HT1080 (cell line): ENCODE data around the gene UBALD1. TPM values are rescaled to one million over a fixed set of nuclear protein-coding genes. Genes with fewer than 3 reads are reported as not detected.

Source experiments
- DNase-seq: peaks from one replicate; pipeline ENCODE4 v3.0.0-alpha.2; 2015; ENCODE audit warnings: low read depth
- small RNA-seq: library from RNA; depleted of rRNA; stranded (forward); fragments of <200 nt; gene quantifications from one replicate; pipeline ENCODE3, GENCODE V24; 2014
- total RNA-seq: library from RNA; depleted of rRNA; stranded (reverse); fragments of >200 nt; shearing (Covaris generic); gene quantifications from 2 replicates; pipeline ENCODE4 v1.2.3, GENCODE V29; 2014; rRNA removed

The UBALD1 gene
- total RNA-seq, 1 experiment from 2014 or later = 44.2 TPM

- no peak for DNase-seq
Observed at GRCh38 chr16:4561596-4561995, 53.1 kb downstream of the UBALD1 start.

Small RNA genes within 50 kb of the gene (small RNA-seq; reads per million reads assigned to genes)
- gene RN7SL850P = not detected

Other genes with a start within 250 kb of the UBALD1 start
- 3.4 and 4.9 TPM in 2 replicates for gene VASN, start 243.0 kb downstream of the UBALD1 start, total RNA-seq
- gene CORO7, start 198.3 kb downstream of the UBALD1 start, total RNA-seq = 19.2 and 24.9 TPM in 2 replicates
- 99.6 and 113 TPM in 2 replicates for gene DNAJA3, start 189.0 kb downstream of the UBALD1 start, total RNA-seq
- 33.8 and 37.6 TPM in 2 replicates for gene NMRAL1, start 140.3 kb downstream of the UBALD1 start, total RNA-seq
- 84.1 and 92.2 TPM in 2 replicates for gene HMOX2, start 138.5 kb downstream of the UBALD1 start, total RNA-seq
- 14.1 and 21.8 TPM in 2 replicates for gene CDIP1, start 76.1 kb downstream of the UBALD1 start, total RNA-seq
- not detected in 2 replicates for gene C16orf96, start 58.5 kb downstream of the UBALD1 start, total RNA-seq
- 13.3 and 24.0 TPM in 2 replicates for gene MGRN1, start 9.9 kb upstream of the UBALD1 start, total RNA-seq
- gene NUDT16L1, start 78.7 kb upstream of the UBALD1 start, total RNA-seq = 23.5 and 27.3 TPM in 2 replicates
- gene ANKS3, start 119.4 kb upstream of the UBALD1 start, total RNA-seq = 19.7 and 24.8 TPM in 2 replicates
- 2.5 TPM in 1 of 2 replicates, not detected in the other for gene DNAAF8, start 119.6 kb upstream of the UBALD1 start, total RNA-seq
- 8.5 and 10.6 TPM in 2 replicates for gene ZNF500, start 152.3 kb upstream of the UBALD1 start, total RNA-seq
- not detected in 2 replicates for gene SEPTIN12, start 173.5 kb upstream of the UBALD1 start, total RNA-seq
- not detected in 2 replicates for gene SMIM22, start 180.5 kb upstream of the UBALD1 start, total RNA-seq
- gene ROGDI, start 187.7 kb upstream of the UBALD1 start, total RNA-seq = 5.7 and 7.6 TPM in 2 replicates
- gene GLYR1, start 232.4 kb upstream of the UBALD1 start, total RNA-seq = 42.4 and 45.8 TPM in 2 replicates
- gene UBN1, start 232.6 kb upstream of the UBALD1 start, total RNA-seq = 28.4 and 36.2 TPM in 2 replicates